Upper lobe of right lung (tissue), 1 donor: ENCODE data around the gene CCT5. TPM values are rescaled to one million over a fixed set of nuclear protein-coding genes. Genes with fewer than 3 reads are reported as not detected.

Source experiments
- ATAC-seq: fragments of 200-7000 bp; cut with Tn5 transposase; one replicate; pipeline ENCODE4 v1.9.1; 2020; ENCODE audit warnings: mild to moderate bottlenecking, moderate library complexity
- DNase-seq: peaks from one replicate; pipeline ENCODE4 v3.0.0-alpha.2; 2020
- H3K27ac ChIP-seq: fragments of 200-600 bp; one replicate; pipeline ENCODE4 v1.8.0; 2022
- H3K27me3 ChIP-seq: fragments of 200-600 bp; one replicate; pipeline ENCODE4 v1.8.0; 2022; ENCODE audit warnings: mild to moderate bottlenecking
- H3K36me3 ChIP-seq: fragments of 200-600 bp; one replicate; pipeline ENCODE4 v1.8.0; 2022
- H3K4me1 ChIP-seq: fragments of 200-600 bp; one replicate; pipeline ENCODE4 v1.8.0; 2022
- H3K4me3 ChIP-seq: fragments of 200-600 bp; one replicate; pipeline ENCODE4 v1.8.0; 2022; ENCODE audit warnings: mild to moderate bottlenecking
- H3K9me3 ChIP-seq: fragments of 200-600 bp; one replicate; pipeline ENCODE4 v1.8.0; 2022
- CTCF ChIP-seq: fragments of 200-600 bp; IDR thresholded peaks from one replicate; pipeline ENCODE4 v1.8.0; 2022; ENCODE audit warnings: antibody characterized with exemption
- intact Hi-C: fragments of 100-400 bp; cut with DNase I; formaldehyde crosslinking; loops from one replicate; pipeline ENCODE4 v1.11.0; 2022
- total RNA-seq: library from RNA; stranded (reverse); fragmentation: NEBNext Ultra II Directional; extraction: Animal tissue kit (Norgen Biotek cat#: 25700); gene quantifications from one replicate; pipeline ENCODE4 v1.2.1, GENCODE V29; 2021
- donor health status: DM: no; HTN: yes; CAD: no; lungs with severe emphysema.

Gene CCT5
- total RNA-seq, 1 donor from 2014 or later = 119 TPM

DNA sequence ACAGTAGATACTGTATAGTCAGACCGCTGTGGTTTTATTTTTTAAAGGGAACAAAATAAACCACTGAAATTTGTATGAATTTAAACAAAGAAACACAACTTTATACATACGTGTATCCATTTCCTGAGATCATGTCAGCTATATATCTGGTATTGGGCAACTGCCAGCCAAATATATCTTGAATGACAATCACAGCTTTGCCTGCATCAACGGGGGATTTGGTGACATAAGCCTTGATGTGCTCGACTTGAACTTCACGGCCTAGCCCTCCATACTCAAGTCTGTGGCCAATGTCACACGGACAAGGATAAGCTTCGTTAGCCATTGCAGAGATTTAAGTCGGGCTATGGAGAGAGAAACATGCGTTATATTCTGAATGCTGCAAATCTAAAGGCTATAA lies 40.4 kb downstream of the CCT5 start:
- no peak overlapping the region for H3K27ac ChIP-seq
- ATAC-seq = no peak
- intact Hi-C loops = no loop called here

GRCh38 chr5:10291692-10292339 lies 41.7 kb downstream of the CCT5 start:
- no peak overlapping the region for H3K27ac ChIP-seq
- no peaks in the 10 kb centered on the region for H3K27me3 ChIP-seq
- no peak overlapping the region for H3K4me3 ChIP-seq
- no peak for TF ChIP-seq CTCF
- ATAC-seq (no peak), DNase-seq (no peak)
- H3K36me3 ChIP-seq = no peaks in the 10 kb centered on the region
- peaks cover 8% of the 10 kb centered on the region for H3K4me1 ChIP-seq
- no peaks in the 10 kb centered on the region for H3K9me3 ChIP-seq
- intact Hi-C loops = no loop called here

More for the DNA sequence above, 40.4 kb downstream of the CCT5 start:
- no peak for TF ChIP-seq CTCF
- Histone ChIP-seq H3K9me3 (no peaks in the 10 kb centered on the region), H3K27me3 (no peaks in the 10 kb centered on the region), H3K4me3 (no peak overlapping the region), H3K36me3 (peaks cover 5% of the 10 kb centered on the region), H3K4me1 (peaks cover 8% of the 10 kb centered on the region)
- DNase-seq = no peak

GRCh38 chr5:10293907-10294662 lies 44.0 kb downstream of the CCT5 start:
- ATAC-seq (no peak), DNase-seq (no peak)
- Histone ChIP-seq H3K4me1 (peaks cover 3% of the 10 kb centered on the region), H3K9me3 (no peaks in the 10 kb centered on the region), H3K4me3 (no peak overlapping the region), H3K36me3 (no peaks in the 10 kb centered on the region), H3K27me3 (no peaks in the 10 kb centered on the region), H3K27ac (no peak overlapping the region)
- no peak for TF ChIP-seq CTCF
- intact Hi-C loops = no loop called here

- Histone ChIP-seq H3K4me3 (no peak overlapping the region), H3K36me3 (no peaks in the 10 kb centered on the region), H3K27ac (no peak overlapping the region), H3K27me3 (no peaks in the 10 kb centered on the region), H3K9me3 (no peaks in the 10 kb centered on the region), H3K4me1 (no peaks in the 10 kb centered on the region)
- DNase-seq (no peak), ATAC-seq (no peak)
- intact Hi-C loops = no loop called here
- no peak for TF ChIP-seq CTCF
Observed at GRCh38 chr5:10295619-10296326, 45.7 kb downstream of the CCT5 start.

DNA sequence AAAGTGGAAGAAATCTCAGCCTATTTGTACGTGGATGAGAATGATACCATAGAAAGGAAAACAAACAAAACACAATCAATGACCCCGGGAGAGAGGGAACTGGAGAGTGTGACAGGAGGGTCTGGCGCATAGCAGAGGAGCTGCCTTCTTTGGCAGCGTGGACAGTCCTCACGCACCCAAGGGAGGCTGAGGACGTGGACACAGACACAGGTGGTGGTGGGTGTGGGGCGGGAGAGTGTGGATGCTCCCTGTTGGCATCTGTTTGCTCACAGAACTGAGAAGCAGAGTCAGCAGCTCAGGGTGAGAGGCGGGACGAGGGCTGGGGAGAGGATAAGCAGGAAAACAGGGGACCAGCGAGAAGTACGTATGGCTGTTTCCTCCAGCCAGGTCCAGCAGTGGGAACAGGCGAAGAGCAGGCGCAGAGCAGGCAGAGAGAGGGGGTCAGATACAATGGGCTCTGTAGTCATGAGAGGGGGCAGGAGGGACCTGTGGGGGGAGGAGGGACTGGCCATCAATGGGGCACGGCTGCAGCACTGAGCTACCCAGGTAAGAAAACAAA lies 47.6 kb downstream of the CCT5 start:
- no peaks in the 10 kb centered on the region for H3K36me3 ChIP-seq
- DNase-seq (no peak), ATAC-seq (no peak)
- no peak for TF ChIP-seq CTCF
- intact Hi-C loops = no loop called here
- H3K27ac ChIP-seq = no peak overlapping the region
- H3K27me3 ChIP-seq = no peaks in the 10 kb centered on the region
- no peaks in the 10 kb centered on the region for H3K9me3 ChIP-seq
- H3K4me1 ChIP-seq = peaks cover 6% of the 10 kb centered on the region
- H3K4me3 ChIP-seq = no peak overlapping the region
